HepG2 (cell line): ENCODE data around the gene ACD. TPM values are rescaled to one million over a fixed set of nuclear protein-coding genes. Genes with fewer than 3 reads are reported as not detected.

ENCODE experiments used
- ATAC-seq: fragments of 200-7000 bp; cut with Tn5 transposase; 3 replicates; pipeline ENCODE4 v1.9.1; 2020; ENCODE audit warnings: mild to moderate bottlenecking, moderate library complexity
- BruUV-seq: library from RNA; stranded (reverse); fragments of 400-500 nt; replicated peaks from 2 replicates; lab custom pipeline; 2021; lab: Mats Ljungman, UMichigan
- CTCF ChIA-PET: fragments of 300-600 bp; formaldehyde crosslinking; extraction: SDS; loops from one replicate; lab custom pipeline; 2021; ENCODE audit warnings: low total read pairs, inconsistent platforms, low intra/inter-chr PET ratio; lab: Yijun Ruan, JAX
- POLR2A ChIA-PET: fragments of 350-600 bp; sonication (Branson Sonifier 250); formaldehyde crosslinking; loops from one replicate; lab custom pipeline; 2020; ENCODE audit warnings: antibody characterized with exemption, inconsistent platforms; lab: Yijun Ruan, JAX
- DNase-seq: peaks from one replicate; pipeline ENCODE4 v3.0.0-alpha.2; 2015; ENCODE audit warnings: low spot score
- FAIRE-seq: peaks from 3 replicates; lab custom pipeline; 2011; peaks lifted over from hg19 to GRCh38; lab: Jason Lieb, UNC
- H2AFZ ChIP-seq: one replicate; pipeline ENCODE4 v1.6.1; 2011; ENCODE audit warnings: low read length, inconsistent platforms
- H3K27ac ChIP-seq: fragments of 300-600 bp; 3 replicates; pipeline ENCODE4 v1.8.0; 2011; ENCODE audit warnings: mixed run types, mild to moderate bottlenecking, mixed read lengths, low read length, inconsistent platforms; ENCODE audit not compliant: insufficient read depth; ENCODE audit errors: extremely low read length
- H3K27me3 ChIP-seq, 2 experiments: fragments of 200-600 bp in 1 of 2; 2 replicates in 1 of 2; 3 replicates in 1 of 2; pipeline versions ENCODE4 v1.6.0 to v1.8.0; 2011; ENCODE audit warnings: low read length in 2 of 2, mild to moderate bottlenecking in 2 of 2, moderate library complexity in 2 of 2, inconsistent platforms in 1 of 2; ENCODE audit not compliant: insufficient read depth in 2 of 2, control insufficient read depth in 1 of 2
- H3K36me3 ChIP-seq, 2 experiments: fragments of 200-600 bp in 1 of 2; replicated peaks in 1 of 2; 2 replicates in 1 of 2; 3 replicates in 1 of 2; pipeline versions ENCODE4 v1.5.1 to v1.8.0; 2011; ENCODE audit warnings: low read length in 2 of 2, inconsistent platforms in 1 of 2; ENCODE audit not compliant: insufficient read depth in 2 of 2, control insufficient read depth in 1 of 2
- H3K4me1 ChIP-seq: 2 replicates; pipeline ENCODE4 v1.5.1; 2012; ENCODE audit warnings: low read length, inconsistent platforms; ENCODE audit not compliant: insufficient read depth
- H3K4me2 ChIP-seq: 2 replicates; pipeline ENCODE4 v1.6.0; 2011; ENCODE audit warnings: low read depth, low read length, inconsistent platforms
- H3K4me3 ChIP-seq, 3 experiments: fragments of 200-600 bp in 1 of 3; sonication (generic), shearing (Covaris generic) in 1 of 3; replicated peaks in 1 of 3; 2 replicates each; pipeline ENCODE4 v1.5.1; 2011 to 2016; ENCODE audit warnings: low read length in 3 of 3, inconsistent platforms in 2 of 3, low read depth in 2 of 3, mild to moderate bottlenecking in 2 of 3, control low read depth in 1 of 3, mixed read lengths in 1 of 3; ENCODE audit not compliant: insufficient read depth in 1 of 3
- H3K79me2 ChIP-seq: one replicate; pipeline ENCODE4 v1.6.1; 2011; ENCODE audit warnings: low read length, inconsistent platforms; ENCODE audit not compliant: insufficient read depth
- H3K9ac ChIP-seq: 2 replicates; pipeline ENCODE4 v1.6.0; 2011; ENCODE audit warnings: mild to moderate bottlenecking, low read depth, low read length, inconsistent platforms; ENCODE audit not compliant: insufficient read depth
- H3K9me3 ChIP-seq: 2 replicates; pipeline ENCODE4 v1.5.1; 2012; ENCODE audit warnings: mild to moderate bottlenecking, low read length
- H4K20me1 ChIP-seq: 2 replicates; pipeline ENCODE4 v1.6.0; 2011; ENCODE audit warnings: inconsistent platforms, mild to moderate bottlenecking, low read length, moderate library complexity; ENCODE audit not compliant: insufficient read depth
- ATF7 ChIP-seq, 2 experiments: fragments of 450-650 bp in 1 of 2; sonication (generic) in 1 of 2; formaldehyde crosslinking in 1 of 2; IDR thresholded peaks; 2 replicates each; pipeline versions ENCODE4 v1.4.0 to v1.6.1; 2016 to 2020; ENCODE audit warnings: antibody characterized with exemption in 1 of 2, mild to moderate bottlenecking in 1 of 2, missing genetic modification reagents in 1 of 2
- BHLHE40 ChIP-seq: IDR thresholded peaks from 2 replicates; pipeline ENCODE4 v1.6.1; 2011; ENCODE audit warnings: low read length, improper control_type of control experiment
- CREB3 ChIP-seq: sonication (generic); formaldehyde crosslinking; IDR thresholded peaks from 2 replicates; pipeline ENCODE4 v1.5.0; 2020; ENCODE audit warnings: missing genetic modification reagents
- DRAP1 ChIP-seq: IDR thresholded peaks from 2 replicates; pipeline ENCODE4 v1.6.1; 2016; ENCODE audit warnings: missing genetic modification reagents, missing compliant biosample characterization
- ESRRA ChIP-seq: sonication (generic); formaldehyde crosslinking; IDR thresholded peaks from 2 replicates; pipeline ENCODE4 v1.5.1; 2020; ENCODE audit warnings: mild to moderate bottlenecking, low read depth, missing genetic modification reagents
- KDM4B ChIP-seq: sonication (generic); formaldehyde crosslinking; IDR thresholded peaks from 2 replicates; pipeline ENCODE4 v1.4.0; 2020; ENCODE audit warnings: missing genetic modification reagents
- KLF12 ChIP-seq: sonication (generic); formaldehyde crosslinking; IDR thresholded peaks from 2 replicates; pipeline ENCODE4 v1.4.0; 2020; ENCODE audit warnings: missing genetic modification reagents, borderline replicate concordance
- MTERF4 ChIP-seq: sonication (generic); formaldehyde crosslinking; IDR thresholded peaks from 2 replicates; pipeline ENCODE4 v1.8.0; 2023; ENCODE audit warnings: mild to moderate bottlenecking, missing genetic modification reagents
- MXD3 ChIP-seq: IDR thresholded peaks from 2 replicates; pipeline ENCODE4 v1.6.1; 2016; ENCODE audit warnings: mild to moderate bottlenecking, missing biosample characterization, missing genetic modification reagents
- NBN ChIP-seq: fragments of 450-650 bp; conservative IDR thresholded peaks from 2 replicates; pipeline ENCODE4 v1.6.1; 2017
- RBM22 ChIP-seq: fragments of 200-400 bp; formaldehyde crosslinking; optimal IDR thresholded peaks from 2 replicates; pipeline ENCODE3; 2017; ENCODE audit warnings: mild to moderate bottlenecking, low read length, moderate library complexity
- RFXANK ChIP-seq: IDR thresholded peaks from 2 replicates; pipeline ENCODE4 v1.6.1; 2016
- ZNF564 ChIP-seq: sonication (generic); formaldehyde crosslinking; IDR thresholded peaks from 2 replicates; pipeline ENCODE4 v1.8.1; 2023; ENCODE audit warnings: mild to moderate bottlenecking, missing genetic modification reagents
- ZNF572 ChIP-seq: sonication (generic); formaldehyde crosslinking; IDR thresholded peaks from 2 replicates; pipeline ENCODE4 v1.5.1; 2020; ENCODE audit warnings: mild to moderate bottlenecking, missing genetic modification reagents
- ZNF639 ChIP-seq: conservative IDR thresholded peaks from 2 replicates; pipeline ENCODE4 v1.6.1; 2018; ENCODE audit warnings: missing genetic modification reagents
- WGBS: methylation state at CpG from one replicate; pipeline ENCODE4 v1.1.6; 2017; ENCODE audit warnings: low lambda C conversion rate; 5-methylcytosine and 5-hydroxymethylcytosine counted together
- in situ Hi-C: cut with HindIII; loops from 2 replicates; pipeline ENCODE4 v1.10.0; 2017; ENCODE audit warnings: low pct_unique_long_range_greater_than_20kb; ENCODE audit not compliant: extremely low pct_ligation_motif_present
- intact Hi-C: fragments of 100-400 bp; cut with micrococcal nuclease; formaldehyde crosslinking; loops from one replicate; pipeline ENCODE4 v1.10.0; 2022; ENCODE audit not compliant: unreplicated experiment
- polyA plus RNA-seq, 8 experiments: library from polyadenylated mRNA; depleted of rRNA in 3 of 8; stranded (reverse) in 7 of 8; unstranded in 1 of 8; fragments of >200 nt; fragmentation: Illumina TruSeq in 4 of 8; extraction: Trizol in 4 of 8; gene quantifications; 2 replicates each; pipeline versions ENCODE4 v1.2.1 to v1.2.3, GENCODE V29; 2011 to 2016; ENCODE audit warnings: low read depth in 4 of 8, missing spikeins in 1 of 8, mixed read lengths in 1 of 8; ENCODE audit not compliant: insufficient read depth in 1 of 8
- total RNA-seq, 5 experiments: library from RNA; depleted of rRNA; stranded (reverse); fragments of >200 nt; fragmentation: Illumina TruSeq; extraction: Trizol; gene quantifications; 2 replicates each; pipeline ENCODE4 v1.2.3, GENCODE V29; 2016; ENCODE audit warnings: low read depth in 1 of 5

ACD gene
- total and polyA plus RNA-seq, 2 of the 13 experiments (the other 11 are each of a cell fraction or from before 2014, with no cell fraction given) = 32.6 to 38.3 TPM

- in situ Hi-C loops (no loop called here), intact Hi-C loops (no loop called here)
- Histone ChIP-seq H3K27me3 (no peaks in the 10 kb centered on the region), H3K27ac (no peak overlapping the region), H3K4me3 (no peak overlapping the region), H3K79me2 (no peaks in the 10 kb centered on the region), H4K20me1 (no peaks in the 10 kb centered on the region), H3K36me3 (peaks cover 9 to 15% of the 10 kb centered on the region in 2 experiments), H3K4me2 (no peak overlapping the region), H3K9me3 (no peaks in the 10 kb centered on the region), H3K9ac (no peak overlapping the region), H3K4me1 (no peaks in the 10 kb centered on the region), H2AFZ (no peak overlapping the region)
- no peak for ATAC-seq
- WGBS = 96% methylated on average over 12 of the region's 12 CpGs
- BruUV-seq = no TSS peak
- ChIA-PET CTCF (no interaction called here), POLR2A (no interaction called here)
- no peak for DNase-seq
- TF ChIP-seq BHLHE40 = no peak
- no peak for TF ChIP-seq ZNF564 (CRISPR knock-in tag)
- no peak for TF ChIP-seq ESRRA (CRISPR knock-in tag)
- TF ChIP-seq RFXANK (CRISPR knock-in tag) = no peak
- FAIRE-seq = no peak
Measured at GRCh38 chr16:67678354-67679023, 18.4 kb upstream of the ACD start.

GRCh38 chr16:67677712-67678111 is 17.7 kb upstream of the ACD start:
- no peak overlapping the region for H3K4me3 ChIP-seq
- 0 out of 2 replicates have a peak, but pooled peaks cover 5% of the 10 kb centered on the region for H3K4me1 ChIP-seq
- DNase-seq (no peak), FAIRE-seq (no peak), ATAC-seq (no peak)
- H3K79me2 ChIP-seq = no peaks in the 10 kb centered on the region
- H3K9ac ChIP-seq = no peak overlapping the region
- 100% methylated on average over 1 of the region's 1 CpG for WGBS
- H2AFZ ChIP-seq = no peak overlapping the region
- H3K9me3 ChIP-seq = no peaks in the 10 kb centered on the region
- intact Hi-C loops = no loop called here
- in situ Hi-C loops = no loop called here
- H3K27ac ChIP-seq = no peak overlapping the region
- no peak overlapping the region for H3K4me2 ChIP-seq
- CTCF ChIA-PET = no interaction called here
- BruUV-seq = no TSS peak
- peaks cover 3 to 8% of the 10 kb centered on the region in 2 experiments; a peak in 4 of 5 replicates for H3K36me3 ChIP-seq
- POLR2A ChIA-PET = no interaction called here
- no peaks in the 10 kb centered on the region for H4K20me1 ChIP-seq
- H3K27me3 ChIP-seq = no peaks in the 10 kb centered on the region
- TF ChIP-seq ATF7 (IDR thresholded peaks at IDR 0.05) = 0 out of 2 replicates have a peak, but pooled peaks have one; percentile 5
- no peak for TF ChIP-seq ATF7 (CRISPR knock-in tag; IDR thresholded peaks at IDR 0.05)
- TF ChIP-seq ZNF572 (CRISPR knock-in tag) = no peak
- peak; percentile 30 for TF ChIP-seq RBM22
- TF ChIP-seq DRAP1 (CRISPR knock-in tag) = no peak
- no peak for TF ChIP-seq CREB3 (CRISPR knock-in tag)
- TF ChIP-seq MXD3 = no peak
- TF ChIP-seq KLF12 (CRISPR knock-in tag) = no peak
- no peak for TF ChIP-seq NBN
- TF ChIP-seq ZNF639 (CRISPR knock-in tag) = no peak
- TF ChIP-seq MTERF4 = no peak
- TF ChIP-seq KDM4B (CRISPR knock-in tag) = no peak
